GM23338 (cell line): Measurements from ENCODE around the gene NCOR2.

Source experiments
- CREB1 ChIP-seq: fragments of 250-450 bp; sonication (Bioruptor Pico); IDR thresholded peaks from 2 replicates; pipeline ENCODE4 v1.5.0; 2020; ENCODE audit warnings: low read depth, mild to moderate bottlenecking, moderate library complexity
- EZH2 ChIP-seq: fragments of 200-600 bp; sonication (generic); IDR thresholded peaks from one replicate; pipeline ENCODE4 v1.8.0; 2017; ENCODE audit warnings: antibody characterized with exemption, mild to moderate bottlenecking, low read depth; ENCODE audit not compliant: unreplicated experiment
- EZH2phosphoT487 ChIP-seq: fragments of 200-600 bp; sonication (generic); IDR thresholded peaks from one replicate; pipeline ENCODE4 v1.8.1; 2018; ENCODE audit warnings: antibody characterized with exemption; ENCODE audit not compliant: unreplicated experiment
- JUNB ChIP-seq: IDR thresholded peaks from one replicate; pipeline ENCODE4 v1.6.1; 2016; ENCODE audit warnings: antibody characterized with exemption; ENCODE audit not compliant: unreplicated experiment
- POLR2AphosphoS5 ChIP-seq: IDR thresholded peaks from 2 replicates; pipeline ENCODE4 v1.6.1; 2016; ENCODE audit warnings: antibody characterized with exemption, low read depth
- TF ChIP-seq, protein P1 (sequence below), 2 experiments: fragments of 200-600 bp in 1 of 2; sonication (generic) in 1 of 2; conservative IDR thresholded peaks; 2 replicates each; pipeline versions ENCODE4 v1.5.1 to v1.6.1; 2016 to 2017; ENCODE audit warnings: antibody characterized with exemption in 2 of 2, low read depth in 2 of 2, mild to moderate bottlenecking in 2 of 2, moderate library complexity in 1 of 2

DNA sequence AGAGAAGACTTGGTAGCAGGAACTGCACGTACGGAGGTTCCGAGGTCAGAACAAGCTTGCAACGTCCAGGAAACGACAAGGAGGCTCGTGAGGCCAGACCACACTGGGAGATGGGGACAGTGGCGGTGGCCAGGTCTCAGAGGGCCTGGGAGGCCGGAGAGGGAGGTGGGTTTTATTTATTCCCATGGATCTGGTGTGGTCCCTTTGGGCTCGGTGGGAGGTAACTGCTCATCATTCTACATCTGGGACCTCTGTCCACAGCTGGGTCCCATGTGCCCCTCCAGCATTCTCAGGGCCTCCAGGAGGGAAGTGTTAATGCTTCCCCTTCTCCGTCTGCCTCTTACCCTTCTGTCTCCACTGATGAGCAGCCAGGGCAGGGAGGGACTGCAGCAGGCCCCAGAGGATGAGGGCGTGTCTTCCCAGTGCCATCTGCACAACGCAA is 35.7 kb upstream of the NCOR2 start:
- TF ChIP-seq POLR2AphosphoS5 (no peak), CREB1 (CRISPR knock-in tag) (no peak), EZH2phosphoT487 (no peak), EZH2 (no peak), JUNB (no peak)
- TF ChIP-seq, protein P1, sequence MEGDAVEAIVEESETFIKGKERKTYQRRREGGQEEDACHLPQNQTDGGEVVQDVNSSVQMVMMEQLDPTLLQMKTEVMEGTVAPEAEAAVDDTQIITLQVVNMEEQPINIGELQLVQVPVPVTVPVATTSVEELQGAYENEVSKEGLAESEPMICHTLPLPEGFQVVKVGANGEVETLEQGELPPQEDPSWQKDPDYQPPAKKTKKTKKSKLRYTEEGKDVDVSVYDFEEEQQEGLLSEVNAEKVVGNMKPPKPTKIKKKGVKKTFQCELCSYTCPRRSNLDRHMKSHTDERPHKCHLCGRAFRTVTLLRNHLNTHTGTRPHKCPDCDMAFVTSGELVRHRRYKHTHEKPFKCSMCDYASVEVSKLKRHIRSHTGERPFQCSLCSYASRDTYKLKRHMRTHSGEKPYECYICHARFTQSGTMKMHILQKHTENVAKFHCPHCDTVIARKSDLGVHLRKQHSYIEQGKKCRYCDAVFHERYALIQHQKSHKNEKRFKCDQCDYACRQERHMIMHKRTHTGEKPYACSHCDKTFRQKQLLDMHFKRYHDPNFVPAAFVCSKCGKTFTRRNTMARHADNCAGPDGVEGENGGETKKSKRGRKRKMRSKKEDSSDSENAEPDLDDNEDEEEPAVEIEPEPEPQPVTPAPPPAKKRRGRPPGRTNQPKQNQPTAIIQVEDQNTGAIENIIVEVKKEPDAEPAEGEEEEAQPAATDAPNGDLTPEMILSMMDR (conservative IDR thresholded peaks at IDR 0.05; ENCODE audit: low read depth in 2 of 2), result no peak
